K562 (cell line): ENCODE measurements around the gene CYBRD1. TPM values are rescaled to one million over a fixed set of nuclear protein-coding genes. Genes with fewer than 3 reads are reported as not detected.

Source experiments
- ATAC-seq: fragments of 200-7000 bp; cut with Tn5 transposase; 3 replicates; pipeline ENCODE4 v1.9.1; 2020; ENCODE audit warnings: moderate library complexity
- BruUV-seq: library from RNA; stranded (reverse); fragments of 400-500 nt; replicated peaks from 2 replicates; lab custom pipeline; 2021; lab: Mats Ljungman, UMichigan
- CTCF ChIA-PET: fragments of 300-600 bp; formaldehyde crosslinking; extraction: SDS; loops from one replicate; lab custom pipeline; 2021; ENCODE audit warnings: low intra/inter-chr PET ratio; lab: Yijun Ruan, JAX
- POLR2A ChIA-PET: fragments of 300-600, 350-650 bp; sonication (Branson Sonifier 250); formaldehyde crosslinking; extraction: SDS; loops from one replicate; lab custom pipeline; 2021; ENCODE audit warnings: antibody characterized with exemption, inconsistent platforms; lab: Yijun Ruan, JAX
- DNase-seq, 4 experiments: peaks; one replicate each; pipeline versions ENCODE4 v3.0.0 to v3.0.0-alpha.2; 2011 to 2018; ENCODE audit warnings: low spot score in 3 of 4, mixed read lengths in 3 of 4; ENCODE audit errors: extremely low read depth in 1 of 4
- FAIRE-seq: peaks from 2 replicates; lab custom pipeline; 2011; peaks lifted over from hg19 to GRCh38; lab: Jason Lieb, UNC
- H2AFZ ChIP-seq: 2 replicates; pipeline ENCODE4 v1.6.0; 2011; ENCODE audit warnings: low read depth, low read length, control low read depth, inconsistent platforms
- H3K27ac ChIP-seq: fragments of 200-600 bp; 3 replicates; pipeline ENCODE4 v1.8.0; 2011; ENCODE audit warnings: low read depth, mild to moderate bottlenecking, control low read depth, inconsistent platforms, low read length, moderate library complexity, mixed read lengths; ENCODE audit errors: extremely low read depth
- H3K27me3 ChIP-seq, 2 experiments: fragments of 300-600 bp in 1 of 2; 2 replicates in 1 of 2; 3 replicates in 1 of 2; pipeline versions ENCODE4 v1.6.0 to v1.8.0; 2011; ENCODE audit warnings: inconsistent platforms in 2 of 2, low read length in 2 of 2, mild to moderate bottlenecking in 1 of 2, mixed read lengths in 1 of 2, moderate library complexity in 1 of 2; ENCODE audit not compliant: control insufficient read depth in 2 of 2, insufficient read depth in 2 of 2
- H3K36me3 ChIP-seq: fragments of 300-600 bp; 3 replicates; pipeline ENCODE4 v1.8.0; 2011; ENCODE audit warnings: mild to moderate bottlenecking, low read length, inconsistent platforms; ENCODE audit not compliant: control insufficient read depth, insufficient read depth
- H3K4me1 ChIP-seq, 2 experiments: fragments of 200-600 bp in 1 of 2; replicated peaks in 1 of 2; 2 replicates in 1 of 2; 3 replicates in 1 of 2; pipeline versions ENCODE4 v1.5.1 to v1.8.0; 2011; ENCODE audit warnings: inconsistent platforms in 2 of 2, low read length in 2 of 2, mild to moderate bottlenecking in 1 of 2, mixed read lengths in 1 of 2, moderate library complexity in 1 of 2; ENCODE audit not compliant: control insufficient read depth in 2 of 2, insufficient read depth in 2 of 2
- H3K4me2 ChIP-seq: 2 replicates; pipeline ENCODE4 v1.6.1; 2011; ENCODE audit warnings: low read length, control low read depth, inconsistent platforms, mixed read lengths; ENCODE audit not compliant: insufficient read depth
- H3K4me3 ChIP-seq: fragments of 200-600 bp; sonication (generic), shearing (Covaris generic); 2 replicates; pipeline ENCODE4 v1.5.1; 2016; ENCODE audit warnings: control low read depth, inconsistent platforms
- H3K79me2 ChIP-seq: fragments of 200-600 bp; 3 replicates; pipeline ENCODE4 v1.8.0; 2011; ENCODE audit warnings: low read length, inconsistent platforms; ENCODE audit not compliant: control insufficient read depth, insufficient read depth
- H3K9ac ChIP-seq, 2 experiments: 2 replicates each; pipeline versions ENCODE4 v1.6.0 to v1.6.1; 2011; ENCODE audit warnings: low read depth in 2 of 2, low read length in 2 of 2, control low read depth in 1 of 2, inconsistent platforms in 1 of 2, mild to moderate bottlenecking in 1 of 2, mixed read lengths in 1 of 2; ENCODE audit not compliant: insufficient read depth in 1 of 2
- H3K9me1 ChIP-seq: one replicate; pipeline ENCODE4 v1.6.0; 2011; ENCODE audit warnings: inconsistent platforms, mild to moderate bottlenecking, low read length, moderate library complexity; ENCODE audit not compliant: control insufficient read depth, insufficient read depth
- H3K9me3 ChIP-seq: replicated peaks from 2 replicates; pipeline ENCODE4 v1.5.1; 2011; ENCODE audit warnings: low read depth, low read length, inconsistent platforms; ENCODE audit not compliant: control insufficient read depth, insufficient read depth
- H4K20me1 ChIP-seq: replicated peaks from 2 replicates; pipeline ENCODE4 v1.6.1; 2011; ENCODE audit warnings: low read length, inconsistent platforms, mixed read lengths; ENCODE audit not compliant: control insufficient read depth, insufficient read depth
- BMI1 ChIP-seq: fragments of 150-350 bp; IDR thresholded peaks from 2 replicates; pipeline ENCODE4 v1.6.1; 2014; ENCODE audit warnings: low read length
- FOXK1 ChIP-seq: sonication (generic); formaldehyde crosslinking; IDR thresholded peaks from 2 replicates; pipeline ENCODE4 v1.8.0; 2022; ENCODE audit warnings: missing genetic modification reagents, mild to moderate bottlenecking, borderline replicate concordance
- GTF2A2 ChIP-seq: IDR thresholded peaks from 2 replicates; pipeline ENCODE4 v1.6.1; 2016; ENCODE audit warnings: mild to moderate bottlenecking, missing genetic modification characterization, missing compliant biosample characterization
- GTF3C2 ChIP-seq: IDR thresholded peaks from 3 replicates; pipeline ENCODE4 v1.6.1; 2011; ENCODE audit warnings: borderline replicate concordance, mild to moderate bottlenecking, moderate library complexity; ENCODE audit not compliant: insufficient read length; ENCODE audit errors: extremely low read depth
- HLTF ChIP-seq: fragments of 450-650 bp; IDR thresholded peaks from 2 replicates; pipeline ENCODE4 v1.6.1; 2016
- MEF2A ChIP-seq: IDR thresholded peaks from 2 replicates; pipeline ENCODE4 v1.6.1; 2011; ENCODE audit warnings: low read depth, mild to moderate bottlenecking, low read length, moderate library complexity; ENCODE audit not compliant: control insufficient read depth
- MEIS2 ChIP-seq: fragments of 450-650 bp; IDR thresholded peaks from 2 replicates; pipeline ENCODE4 v1.6.1; 2014; ENCODE audit warnings: mild to moderate bottlenecking; ENCODE audit not compliant: partially characterized antibody
- NFRKB ChIP-seq: fragments of 450-650 bp; IDR thresholded peaks from 2 replicates; pipeline ENCODE4 v1.6.1; 2016; ENCODE audit warnings: low read depth
- RBFOX2 ChIP-seq: fragments of 200-400 bp; formaldehyde crosslinking; IDR thresholded peaks from 2 replicates; pipeline ENCODE4 v1.6.1; 2017; ENCODE audit warnings: low read depth, mild to moderate bottlenecking, low read length, moderate library complexity
- SLC30A9 ChIP-seq: fragments of 250-450 bp; sonication (Bioruptor Pico); IDR thresholded peaks from 2 replicates; pipeline ENCODE4 v1.8.0; 2022; ENCODE audit warnings: mild to moderate bottlenecking, moderate library complexity
- SMARCE1 ChIP-seq: fragments of 450-650 bp; IDR thresholded peaks from 2 replicates; pipeline ENCODE4 v1.7.1; 2016; ENCODE audit warnings: mild to moderate bottlenecking
- SMC3 ChIP-seq: conservative IDR thresholded peaks from 2 replicates; pipeline ENCODE4 v1.6.1; 2011; ENCODE audit warnings: low read depth, low read length, improper control_type of control experiment; ENCODE audit not compliant: insufficient read depth
- SOX6 ChIP-seq: fragments of 450-650 bp; IDR thresholded peaks from 2 replicates; pipeline ENCODE4 v1.6.1; 2014; ENCODE audit warnings: mild to moderate bottlenecking
- ZNF146 ChIP-seq: IDR thresholded peaks from one replicate; pipeline ENCODE4 v1.6.1; 2018; ENCODE audit warnings: missing compliant biosample characterization; ENCODE audit not compliant: unreplicated experiment
- ZNF3 ChIP-seq: fragments of 250-450 bp; sonication (Bioruptor Pico); IDR thresholded peaks from 2 replicates; pipeline ENCODE4 v1.5.0; 2021; ENCODE audit warnings: mild to moderate bottlenecking, moderate library complexity
- ZNF561 ChIP-seq: fragments of 450-650 bp; formaldehyde crosslinking; conservative IDR thresholded peaks from 2 replicates; pipeline ENCODE4 v1.4.0; 2020; ENCODE audit warnings: mild to moderate bottlenecking, moderate library complexity
- WGBS: fragments of 100-300 bp; shearing (Covaris generic); methylation state at CpG from one replicate; pipeline ENCODE4 v1.1.6; 2016; ENCODE audit warnings: low coverage, mixed read lengths; ENCODE audit not compliant: insufficient coverage; ENCODE audit errors: missing lambda C conversion rate; 5-methylcytosine and 5-hydroxymethylcytosine counted together
- in situ Hi-C: fragments of 300-500 bp; cut with MboI; formaldehyde crosslinking; loops from 4 replicates; pipeline ENCODE4 v1.15.0; 2018; ENCODE audit warnings: inconsistent platforms, mixed read lengths
- intact Hi-C: fragments of 100-400 bp; cut with micrococcal nuclease; formaldehyde crosslinking; loops from 2 replicates; pipeline ENCODE4 v1.14.2; 2022
- polyA plus RNA-seq, 8 experiments: library from polyadenylated mRNA; depleted of rRNA in 4 of 8; stranded (reverse) in 5 of 8; unstranded in 3 of 8; fragments of >200 nt; fragmentation: Nextera tagmentation in 2 of 8; fragmentation: Illumina TruSeq in 1 of 8; extraction: Ambion mirVana in 2 of 8; extraction: Trizol in 1 of 8; gene quantifications; 2 replicates each; pipeline versions ENCODE4 v1.2.1 to v1.2.3, GENCODE V29; 2011 to 2014; ENCODE audit warnings: inconsistent platforms in 1 of 8, missing spikeins in 1 of 8
- total RNA-seq, 7 experiments: library from RNA; depleted of rRNA in 6 of 7; stranded (reverse); fragments of >200 nt in 6 of 7; fragmentation: Illumina TruSeq in 2 of 7; extraction: Trizol in 2 of 7; gene quantifications; 2 replicates each; pipeline versions ENCODE4 v1.2.1 to v1.2.3, GENCODE V29; 2011 to 2021; ENCODE audit warnings: low replicate concordance in 1 of 7
- TF ChIP-seq, protein P1 (sequence below): IDR thresholded peaks from 2 replicates; pipeline ENCODE4 v1.6.1; 2014; ENCODE audit warnings: antibody characterized with exemption

CYBRD1 gene
- total and polyA plus RNA-seq, 9 of the 15 experiments (the other 6 are each of a cell fraction or from before 2014, with no cell fraction given): 9.6 to 22.4 (median 15.6) TPM

- 65% methylated on average over 3 of the region's 3 CpGs for WGBS
- ATAC-seq (no peak), FAIRE-seq (no peak), DNase-seq (no peak)
- Histone ChIP-seq H3K4me2 (no peak overlapping the region), H3K4me3 (no peak overlapping the region), H3K79me2 (no peaks in the 10 kb centered on the region), H4K20me1 (no peaks in the 10 kb centered on the region), H3K36me3 (peaks cover 16% of the 10 kb centered on the region), H3K27me3 (no peaks in the 10 kb centered on the region), H3K4me1 (peaks cover 0 to 5% of the 10 kb centered on the region in 2 experiments; a peak in 2 of 5 replicates), H3K9me1 (no peaks in the 10 kb centered on the region), H3K9ac (no peak overlapping the region), H2AFZ (no peak overlapping the region), H3K27ac (no peak overlapping the region), H3K9me3 (no peaks in the 10 kb centered on the region)
- TF ChIP-seq, protein P1, sequence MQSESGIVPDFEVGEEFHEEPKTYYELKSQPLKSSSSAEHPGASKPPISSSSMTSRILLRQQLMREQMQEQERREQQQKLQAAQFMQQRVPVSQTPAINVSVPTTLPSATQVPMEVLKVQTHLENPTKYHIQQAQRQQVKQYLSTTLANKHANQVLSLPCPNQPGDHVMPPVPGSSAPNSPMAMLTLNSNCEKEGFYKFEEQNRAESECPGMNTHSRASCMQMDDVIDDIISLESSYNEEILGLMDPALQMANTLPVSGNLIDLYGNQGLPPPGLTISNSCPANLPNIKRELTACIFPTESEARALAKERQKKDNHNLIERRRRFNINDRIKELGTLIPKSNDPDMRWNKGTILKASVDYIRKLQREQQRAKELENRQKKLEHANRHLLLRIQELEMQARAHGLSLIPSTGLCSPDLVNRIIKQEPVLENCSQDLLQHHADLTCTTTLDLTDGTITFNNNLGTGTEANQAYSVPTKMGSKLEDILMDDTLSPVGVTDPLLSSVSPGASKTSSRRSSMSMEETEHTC: no peak
- TF ChIP-seq SMARCE1 (no peak), NFRKB (no peak), GTF3C2 (no peak), MEF2A (no peak), RBFOX2 (no peak), ZNF146 (no peak), BMI1 (no peak), SMC3 (no peak), ZNF561 (CRISPR knock-in tag) (no peak), MEIS2 (no peak), SLC30A9 (CRISPR knock-in tag) (no peak), FOXK1 (CRISPR knock-in tag) (no peak), ZNF3 (CRISPR knock-in tag) (no peak), SOX6 (no peak), GTF2A2 (tag) (no peak), HLTF (no peak)
- no TSS peak for BruUV-seq
- intact Hi-C loops (no loop called here), in situ Hi-C loops (no loop called here)
- POLR2A ChIA-PET: no interaction called here
- CTCF ChIA-PET: no interaction called here
Measured at GRCh38 chr2:171554991-171555615, 32.8 kb downstream of the CYBRD1 start.
